Measurements from ENCODE around the gene FTO. TPM values are rescaled to one million over a fixed set of nuclear protein-coding genes. Genes with fewer than 3 reads are reported as not detected.

Gene FTO
- total RNA-seq, 4 donors from 2014 or later: 125 to 182 (median 164) TPM

DNA sequence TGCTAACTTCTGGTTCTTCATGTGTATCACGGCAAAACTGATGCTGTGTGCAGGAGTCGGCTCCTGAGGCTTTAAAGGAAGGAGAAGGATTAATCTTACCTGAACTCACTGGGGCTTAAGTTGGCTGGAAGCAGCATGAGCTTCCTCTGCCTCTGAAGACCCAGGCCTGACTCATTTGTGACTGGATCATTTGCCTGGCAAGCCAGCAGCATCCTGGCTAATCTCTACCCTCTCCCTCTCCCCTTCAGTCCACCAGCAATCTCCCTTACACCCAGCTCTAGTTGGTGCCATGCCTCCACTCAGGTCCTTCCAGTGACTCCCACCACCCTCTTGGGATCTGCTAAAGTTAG is 432.3 kb downstream of the FTO start:
- Histone ChIP-seq H3K9me3 (no peaks in the 10 kb centered on the region), H3K4me1 (no peaks in the 10 kb centered on the region), H3K27ac (no peak overlapping the region), H3K4me3 (replicated peaks in 1 of 3) (no peak overlapping the region), H3K36me3 (no peaks in the 10 kb centered on the region), H3K27me3 (no peaks in the 10 kb centered on the region)
- 80 to 83% methylated on average over 2 of the region's 2 CpGs for WGBS, 2 donors
- DNase-seq: no peak
- intact Hi-C loops (cut with DNase I): no loop called here
- TF ChIP-seq, protein P1, sequence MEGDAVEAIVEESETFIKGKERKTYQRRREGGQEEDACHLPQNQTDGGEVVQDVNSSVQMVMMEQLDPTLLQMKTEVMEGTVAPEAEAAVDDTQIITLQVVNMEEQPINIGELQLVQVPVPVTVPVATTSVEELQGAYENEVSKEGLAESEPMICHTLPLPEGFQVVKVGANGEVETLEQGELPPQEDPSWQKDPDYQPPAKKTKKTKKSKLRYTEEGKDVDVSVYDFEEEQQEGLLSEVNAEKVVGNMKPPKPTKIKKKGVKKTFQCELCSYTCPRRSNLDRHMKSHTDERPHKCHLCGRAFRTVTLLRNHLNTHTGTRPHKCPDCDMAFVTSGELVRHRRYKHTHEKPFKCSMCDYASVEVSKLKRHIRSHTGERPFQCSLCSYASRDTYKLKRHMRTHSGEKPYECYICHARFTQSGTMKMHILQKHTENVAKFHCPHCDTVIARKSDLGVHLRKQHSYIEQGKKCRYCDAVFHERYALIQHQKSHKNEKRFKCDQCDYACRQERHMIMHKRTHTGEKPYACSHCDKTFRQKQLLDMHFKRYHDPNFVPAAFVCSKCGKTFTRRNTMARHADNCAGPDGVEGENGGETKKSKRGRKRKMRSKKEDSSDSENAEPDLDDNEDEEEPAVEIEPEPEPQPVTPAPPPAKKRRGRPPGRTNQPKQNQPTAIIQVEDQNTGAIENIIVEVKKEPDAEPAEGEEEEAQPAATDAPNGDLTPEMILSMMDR (IDR thresholded peaks at IDR 0.05): no peak
- no peak for TF ChIP-seq POLR2A (IDR thresholded peaks at IDR 0.05)

DNA sequence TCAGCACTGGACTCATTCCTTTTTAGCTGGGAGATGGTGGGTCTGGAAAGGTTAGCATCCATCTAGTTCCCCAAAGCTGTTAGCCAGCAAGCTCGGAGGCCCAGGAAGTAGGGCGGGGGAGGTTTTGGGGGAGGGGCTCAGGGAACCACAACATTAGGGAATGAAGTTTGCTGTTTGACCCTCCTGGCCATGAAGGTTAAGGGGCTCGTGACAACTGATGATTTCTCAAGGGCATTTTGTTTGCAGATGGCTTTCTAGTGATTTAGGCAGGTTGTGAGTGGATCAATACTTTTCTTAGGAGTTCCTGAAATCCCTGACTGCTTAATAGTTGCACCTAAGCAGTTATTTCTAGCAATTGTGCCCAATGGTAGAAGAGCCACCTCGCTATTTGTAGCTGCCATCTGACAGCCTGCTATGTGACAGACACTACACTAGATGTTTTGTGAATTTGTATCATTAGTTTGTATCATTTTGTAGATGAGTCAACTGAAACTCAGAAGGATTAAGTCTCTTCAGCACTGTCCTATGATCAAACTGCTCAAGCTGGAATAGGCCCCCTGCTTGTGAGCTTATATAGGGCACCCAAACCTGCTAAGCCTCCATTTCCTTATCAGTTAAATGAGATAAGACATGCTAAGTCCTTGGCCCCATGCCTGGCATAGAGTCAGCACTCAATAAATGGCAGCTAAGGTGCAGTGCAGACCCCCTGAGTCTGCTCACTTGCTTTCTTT is 436.3 kb downstream of the FTO start:
- Histone ChIP-seq H3K27me3 (no peaks in the 10 kb centered on the region), H3K9me3 (no peaks in the 10 kb centered on the region), H3K36me3 (no peaks in the 10 kb centered on the region), H3K27ac (no peak overlapping the region), H3K4me1 (no peaks in the 10 kb centered on the region), H3K4me3 (replicated peaks in 1 of 3) (no peak overlapping the region)
- TF ChIP-seq, protein P1 (IDR thresholded peaks at IDR 0.05): no peak
- no peak for TF ChIP-seq POLR2A (IDR thresholded peaks at IDR 0.05)
- WGBS, 2 donors: 75 to 86% methylated on average over 4 of the region's 4 CpGs
- no peak for DNase-seq
- intact Hi-C loops (cut with DNase I): no loop called here

GRCh38 chr16:54140788-54141136 is 436.8 kb downstream of the FTO start:
- intact Hi-C loops (cut with DNase I): no loop called here
- Histone ChIP-seq H3K4me3 (replicated peaks in 1 of 3) (no peak overlapping the region), H3K4me1 (no peaks in the 10 kb centered on the region), H3K9me3 (no peaks in the 10 kb centered on the region), H3K36me3 (no peaks in the 10 kb centered on the region), H3K27ac (no peak overlapping the region), H3K27me3 (no peaks in the 10 kb centered on the region)
- TF ChIP-seq, protein P1 (IDR thresholded peaks at IDR 0.05): no peak
- no peak for TF ChIP-seq POLR2A (IDR thresholded peaks at IDR 0.05)
- no peak for DNase-seq
- WGBS, 2 donors: 94 to 95% methylated on average over 4 of the region's 4 CpGs

GRCh38 chr16:54142787-54143186 is 438.8 kb downstream of the FTO start:
- Histone ChIP-seq H3K9me3 (no peaks in the 10 kb centered on the region), H3K27ac (no peak overlapping the region), H3K36me3 (no peaks in the 10 kb centered on the region), H3K4me3 (replicated peaks in 1 of 3) (no peak overlapping the region), H3K4me1 (no peaks in the 10 kb centered on the region), H3K27me3 (no peaks in the 10 kb centered on the region)
- DNase-seq: no peak
- 69 to 90% methylated on average over 4 of the region's 4 CpGs for WGBS, 2 donors
- intact Hi-C loops (cut with DNase I): no loop called here
- TF ChIP-seq POLR2A (IDR thresholded peaks at IDR 0.05): no peak
- TF ChIP-seq, protein P1 (IDR thresholded peaks at IDR 0.05): no peak

GRCh38 chr16:54143410-54143809 is 439.5 kb downstream of the FTO start:
- no peaks in the 10 kb centered on the region for H3K27me3 ChIP-seq
- no peak overlapping the region for H3K4me3 ChIP-seq (replicated peaks in 1 of 3)
- no peak overlapping the region for H3K27ac ChIP-seq
- H3K4me1 ChIP-seq: no peaks in the 10 kb centered on the region
- 91 to 95% methylated on average over 4 of the region's 4 CpGs for WGBS, 2 donors
- TF ChIP-seq, protein P1 (IDR thresholded peaks at IDR 0.05): no peak
- TF ChIP-seq POLR2A (IDR thresholded peaks at IDR 0.05): no peak
- no peak for DNase-seq
- intact Hi-C loops (cut with DNase I): no loop called here
- H3K36me3 ChIP-seq: no peaks in the 10 kb centered on the region
- H3K9me3 ChIP-seq: no peaks in the 10 kb centered on the region

Data from thyroid gland (tissue), 4 donors.